ENCODE measurements around the gene UGDH.
"Not testable (repeated sequence)": the region's sequence is repeated elsewhere in the genome, so short reads cannot be mapped to it uniquely, and the experiment has no call there.

UGDH gene

DNA sequence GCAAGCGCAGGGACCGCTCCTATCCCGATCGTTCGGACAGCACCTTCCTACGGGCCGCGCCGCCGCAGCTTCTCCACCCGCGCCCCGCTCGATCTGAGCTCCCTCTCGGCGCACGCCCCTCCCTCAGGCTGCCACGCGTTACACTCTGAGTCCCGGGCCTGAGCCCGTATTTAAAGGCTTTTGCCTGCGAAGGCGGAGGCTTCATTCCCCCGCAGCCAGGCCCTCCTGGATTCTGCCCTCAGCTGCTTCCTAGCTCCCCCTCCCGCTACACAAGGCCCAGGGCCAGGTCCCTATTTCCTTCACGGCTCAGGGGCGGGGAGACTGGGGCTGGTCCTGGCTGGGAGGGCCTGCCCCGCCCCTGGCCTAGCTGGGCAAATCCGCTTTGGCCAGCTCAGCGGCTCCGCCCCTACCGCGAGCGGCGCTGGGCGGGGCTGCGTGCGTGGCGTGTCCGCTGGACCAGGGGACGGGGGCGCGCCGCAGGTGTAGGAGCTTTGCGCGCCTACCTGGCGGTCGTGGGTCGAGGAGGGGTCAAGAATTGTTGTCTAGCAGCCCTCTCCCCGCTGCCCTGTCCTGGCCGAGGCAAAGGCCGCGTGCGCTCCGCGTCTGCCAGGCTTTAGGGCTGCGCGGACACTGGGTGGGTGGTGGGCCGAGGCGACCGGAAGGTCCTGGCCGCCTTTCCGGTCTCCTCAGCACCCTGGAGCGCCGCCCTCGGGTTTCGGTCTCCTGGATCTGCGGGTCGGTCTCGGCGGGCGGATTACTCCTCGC is at the start of gene UGDH:
UGDH (minus strand) TSS at position 144 of the 765 bp plus-strand sequence. CDS start 5,927 bp downstream, outside the sequence.
- in situ Hi-C loops (cut with HindIII; ENCODE audit: low sequenced_read_pairs): no loop called here

GRCh38 chr4:39574946-39575345 is 47.7 kb upstream of the UGDH start:
- in situ Hi-C loops (cut with HindIII; ENCODE audit: low sequenced_read_pairs): no loop called here

- in situ Hi-C loops (cut with HindIII; ENCODE audit: low sequenced_read_pairs): no loop called here
Observed at GRCh38 chr4:39571504-39571903, 44.3 kb upstream of the UGDH start.

- in situ Hi-C loops (cut with HindIII; ENCODE audit: low sequenced_read_pairs): no loop called here
Observed at GRCh38 chr4:39571054-39571453, 43.8 kb upstream of the UGDH start.

DNA sequence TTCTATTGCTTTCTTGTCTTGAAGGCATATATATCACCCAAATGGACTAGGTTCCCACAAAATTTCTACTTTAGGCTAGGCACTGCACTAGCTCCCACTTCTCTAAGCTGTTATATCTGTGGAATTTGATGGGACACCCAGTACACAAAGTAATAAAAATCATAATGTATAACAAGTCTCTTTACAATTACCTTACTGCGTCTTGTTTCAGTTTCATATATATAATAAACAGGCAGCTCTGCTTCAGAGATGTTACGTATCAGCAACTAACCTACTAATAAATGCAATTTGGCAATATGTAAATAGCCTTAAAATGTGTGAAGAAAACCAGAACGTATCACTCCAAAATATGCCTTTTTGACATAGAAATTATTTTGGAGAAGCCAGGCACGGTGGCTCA is 42.0 kb upstream of the UGDH start:
- in situ Hi-C loops (cut with HindIII; ENCODE audit: low sequenced_read_pairs): no loop called here

DNA sequence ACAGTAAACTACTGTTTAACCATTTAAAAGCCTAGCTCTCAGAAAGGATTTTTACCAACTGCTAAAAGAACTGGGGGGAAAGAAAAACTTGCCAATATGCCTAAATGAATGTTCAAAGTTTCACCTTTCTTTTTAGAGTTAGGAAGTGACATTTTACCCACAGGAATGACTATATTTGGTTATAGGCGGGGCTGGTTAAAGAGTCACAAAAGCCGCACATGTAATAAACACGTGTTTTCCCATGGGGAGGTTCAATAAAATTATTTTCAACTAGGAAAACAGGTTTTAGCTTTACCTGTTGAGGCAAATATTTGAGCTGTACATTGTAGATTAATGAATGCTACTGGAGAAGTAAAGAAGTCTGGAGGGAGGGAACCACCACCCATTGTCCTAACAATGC is 41.6 kb upstream of the UGDH start:
- in situ Hi-C loops (cut with HindIII; ENCODE audit: low sequenced_read_pairs): no loop called here

- in situ Hi-C loops (cut with HindIII; ENCODE audit: low sequenced_read_pairs): no loop called here
Observed at GRCh38 chr4:39565878-39566600, 38.8 kb upstream of the UGDH start.

DNA sequence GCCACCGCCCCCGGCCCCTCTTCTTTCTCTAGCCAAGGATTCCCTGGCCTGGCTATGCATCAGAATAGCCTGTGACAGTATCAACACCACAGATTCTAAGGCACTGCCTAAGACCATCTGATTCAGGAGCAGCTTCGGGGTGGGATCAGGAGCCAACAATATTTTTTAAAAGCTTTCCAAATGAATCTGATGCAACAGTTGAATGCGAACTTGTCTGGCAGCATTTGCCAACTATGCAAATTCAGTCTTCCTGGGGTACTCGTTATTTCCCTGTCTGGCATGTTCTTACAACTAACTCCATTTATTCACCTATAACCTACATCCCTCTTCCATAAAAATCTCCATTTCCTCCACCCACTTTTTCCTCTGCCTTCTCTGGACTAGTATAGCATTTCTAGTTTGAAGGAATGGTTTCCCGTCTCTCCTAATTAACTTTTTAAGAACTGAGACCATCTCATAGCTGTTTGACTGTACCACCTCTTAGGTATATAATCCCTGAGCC is 36.2 kb upstream of the UGDH start:
- in situ Hi-C loops (cut with HindIII; ENCODE audit: low sequenced_read_pairs): loop anchor here (5.0 kb wide), 1 partner anchor 64 kb away; no protein-coding TSS in a partner anchor

DNA sequence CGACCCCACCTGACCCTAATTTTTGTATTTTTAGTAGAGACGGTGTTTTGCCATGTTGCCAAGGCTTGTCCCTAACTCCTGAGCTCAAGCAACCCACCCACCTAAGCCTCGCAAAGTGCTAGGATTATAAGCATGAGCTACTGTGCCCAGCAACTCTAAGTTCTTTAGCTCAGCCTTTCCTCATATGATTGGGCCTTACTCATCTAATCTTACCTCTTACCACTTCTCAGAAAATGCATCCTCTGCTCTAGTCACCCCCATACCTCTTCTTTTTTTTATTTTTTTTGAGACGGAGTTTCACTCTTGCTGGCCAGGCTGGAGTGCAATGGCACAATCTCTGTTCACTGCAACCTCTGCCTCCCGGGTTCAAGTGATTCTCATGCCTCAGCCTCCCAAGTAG is 35.6 kb upstream of the UGDH start:
- in situ Hi-C loops (cut with HindIII; ENCODE audit: low sequenced_read_pairs): loop anchor here (5.0 kb wide), 1 partner anchor 65 kb away; no protein-coding TSS in a partner anchor

- in situ Hi-C loops (cut with HindIII; ENCODE audit: low sequenced_read_pairs): loop anchor here (5.0 kb wide), 1 partner anchor 68 kb away; no protein-coding TSS in a partner anchor
Observed at GRCh38 chr4:39559626-39560025, 32.4 kb upstream of the UGDH start.

DNA sequence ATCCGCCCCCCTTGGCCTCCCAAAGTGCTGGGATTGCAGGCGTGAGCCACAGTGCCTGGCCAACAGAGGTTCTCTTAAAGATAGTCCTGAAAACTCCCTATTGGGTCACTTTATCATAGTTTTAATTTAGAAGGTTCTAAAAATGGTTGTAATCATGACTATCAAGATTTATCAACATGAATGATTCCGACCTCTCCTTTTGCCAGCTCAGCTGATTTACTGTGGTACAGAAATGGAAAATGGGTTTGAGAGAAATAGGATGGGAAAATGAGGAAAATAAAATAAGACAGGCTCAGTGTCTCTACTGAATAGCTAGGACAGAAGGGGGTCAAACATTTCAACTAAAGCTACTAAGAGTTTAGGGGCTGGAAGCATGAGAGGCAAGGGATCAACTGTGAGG is 28.2 kb upstream of the UGDH start:
- in situ Hi-C loops (cut with HindIII; ENCODE audit: low sequenced_read_pairs): no loop called here

- in situ Hi-C loops (cut with HindIII; ENCODE audit: low sequenced_read_pairs): no loop called here
Observed at GRCh38 chr4:39548425-39549067, 21.3 kb upstream of the UGDH start.

- in situ Hi-C loops (cut with HindIII; ENCODE audit: low sequenced_read_pairs): no loop called here
Observed at GRCh38 chr4:39544580-39545315, 17.5 kb upstream of the UGDH start.

GRCh38 chr4:39544080-39544479 is 16.8 kb upstream of the UGDH start:
- in situ Hi-C loops (cut with HindIII; ENCODE audit: low sequenced_read_pairs): not testable (repeated sequence)

GRCh38 chr4:39543034-39543433 is 15.8 kb upstream of the UGDH start:
- in situ Hi-C loops (cut with HindIII; ENCODE audit: low sequenced_read_pairs): no loop called here

DNA sequence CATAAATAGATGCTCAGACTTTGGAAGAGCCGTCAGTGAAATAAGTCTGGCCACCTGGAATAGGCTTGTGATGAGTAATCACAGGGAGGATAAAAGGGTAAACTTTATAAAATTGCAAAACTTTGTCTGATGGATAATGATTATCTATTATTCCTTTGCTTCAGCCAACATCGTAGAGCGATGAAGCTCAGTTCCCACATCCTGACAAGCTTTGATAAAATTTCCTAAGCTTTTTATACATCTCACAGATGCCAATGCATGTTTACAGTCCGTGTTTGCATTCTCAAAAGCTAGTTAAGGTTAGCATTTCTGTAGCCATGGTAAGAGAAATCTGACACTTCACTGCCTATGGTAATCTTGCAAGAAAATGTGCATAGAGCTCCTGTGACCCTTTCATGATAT is 15.4 kb upstream of the UGDH start:
- in situ Hi-C loops (cut with HindIII; ENCODE audit: low sequenced_read_pairs): no loop called here

GRCh38 chr4:39541987-39542610 is 14.9 kb upstream of the UGDH start:
- in situ Hi-C loops (cut with HindIII; ENCODE audit: low sequenced_read_pairs): no loop called here

DNA sequence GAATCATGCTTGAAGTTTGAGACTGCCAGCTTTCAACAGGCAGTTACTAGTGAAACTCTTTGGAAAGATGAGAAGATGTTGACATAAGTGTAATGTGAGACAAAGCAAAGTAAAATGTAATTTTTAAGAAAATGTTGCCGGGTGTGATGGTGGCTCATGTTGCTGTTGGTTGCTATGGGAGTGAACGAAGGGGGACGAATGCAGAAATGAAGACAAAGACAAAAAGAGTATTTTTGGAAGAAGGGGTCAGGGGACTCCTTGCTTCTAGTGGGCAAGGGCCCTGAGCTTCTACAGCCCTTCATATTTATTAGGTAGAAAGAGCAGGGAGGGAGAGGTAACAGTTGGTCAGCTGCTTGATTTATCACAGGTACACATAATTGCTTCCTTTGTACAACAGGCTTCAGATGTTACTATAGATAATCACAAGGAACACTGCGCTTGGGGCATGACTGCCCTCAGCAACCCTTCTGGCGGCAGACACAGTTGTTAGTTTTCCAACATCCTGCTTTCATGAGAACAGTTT is 11.9 kb upstream of the UGDH start:
- in situ Hi-C loops (cut with HindIII; ENCODE audit: low sequenced_read_pairs): no loop called here

GRCh38 chr4:39533541-39533940 is 6.3 kb upstream of the UGDH start:
- in situ Hi-C loops (cut with HindIII; ENCODE audit: low sequenced_read_pairs): no loop called here

GRCh38 chr4:39532237-39532636 is 5.0 kb upstream of the UGDH start:
- in situ Hi-C loops (cut with HindIII; ENCODE audit: low sequenced_read_pairs): not testable (repeated sequence)

Data from endothelial cell of hepatic sinusoid (primary cell).